NCI-H128 (cell line): ENCODE results near the gene CLEC9A.
"Not testable (repeated sequence)": the region's sequence is repeated elsewhere in the genome, so short reads cannot be mapped to it uniquely, and the experiment has no call there.

ENCODE experiments used
- DNase-seq: peaks from one replicate; lab custom pipeline; 2025; ENCODE audit not compliant: unreplicated experiment; lab: John Stamatoyannopoulos, UW

Gene CLEC9A

DNA sequence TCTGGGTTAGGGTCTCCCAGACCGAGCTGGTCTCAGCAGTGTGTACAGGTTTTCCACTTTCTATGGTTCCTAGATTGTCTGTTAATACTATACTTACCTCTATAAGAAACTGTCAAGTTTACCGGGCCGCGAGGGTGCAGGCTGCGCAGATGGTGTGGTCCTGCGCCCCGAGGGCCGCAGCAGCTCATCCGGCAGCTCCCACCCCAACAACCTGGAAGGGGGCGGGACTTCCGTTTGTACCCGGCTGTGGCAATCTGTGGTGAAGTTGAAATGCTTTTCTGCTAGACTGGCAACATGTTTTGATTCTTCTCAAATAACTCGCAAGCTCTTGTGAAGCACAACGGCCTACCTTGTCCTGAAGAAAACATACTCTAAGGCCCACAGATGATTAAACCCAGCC, at the start of gene CLEC9A:
Gene CLEC9A (plus strand): TSS at position 237 of the 400 bp plus-strand sequence. CDS start 22,006 bp downstream, outside the sequence.
- no peak for DNase-seq

DNA sequence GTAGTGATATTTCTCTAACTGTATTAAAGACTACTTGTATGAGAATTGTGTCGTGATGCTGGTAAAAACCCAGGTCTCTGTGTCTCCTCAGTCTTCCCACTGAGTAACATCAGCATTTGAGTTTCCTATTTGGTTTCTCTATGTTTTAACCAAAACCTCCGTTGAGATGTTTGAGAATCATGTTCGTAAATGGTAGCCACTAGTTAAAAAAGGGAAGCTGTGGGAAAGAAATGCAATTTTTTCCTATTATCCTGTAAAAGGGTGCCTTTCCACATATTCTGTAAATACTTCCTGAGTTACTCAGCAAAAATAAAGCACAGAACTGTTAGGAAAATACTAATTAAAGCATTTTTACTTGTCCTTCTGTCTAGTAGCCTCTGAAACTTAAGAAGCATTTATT, 38.6 kb upstream of the CLEC9A start:
- no peak for DNase-seq

DNA sequence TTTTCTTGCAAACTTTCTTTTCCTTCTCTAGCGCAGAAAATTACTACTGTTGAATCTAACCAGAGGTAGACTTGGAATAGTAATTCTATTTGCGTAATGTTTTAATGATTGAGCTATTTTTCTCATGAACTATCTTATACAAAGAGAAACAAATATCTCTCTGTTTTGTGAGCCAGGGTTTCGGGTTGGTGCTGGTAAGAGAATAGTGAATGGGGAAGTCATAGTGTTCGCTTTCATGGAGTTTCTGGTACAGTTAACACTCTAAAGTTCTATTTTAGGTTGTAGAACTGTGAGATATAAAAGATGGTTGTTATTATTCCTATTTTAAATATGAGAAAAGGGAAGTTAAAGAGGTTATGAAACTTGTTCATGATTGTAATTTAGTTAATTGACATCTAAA, 38.2 kb upstream of the CLEC9A start:
- no peak for DNase-seq

DNA sequence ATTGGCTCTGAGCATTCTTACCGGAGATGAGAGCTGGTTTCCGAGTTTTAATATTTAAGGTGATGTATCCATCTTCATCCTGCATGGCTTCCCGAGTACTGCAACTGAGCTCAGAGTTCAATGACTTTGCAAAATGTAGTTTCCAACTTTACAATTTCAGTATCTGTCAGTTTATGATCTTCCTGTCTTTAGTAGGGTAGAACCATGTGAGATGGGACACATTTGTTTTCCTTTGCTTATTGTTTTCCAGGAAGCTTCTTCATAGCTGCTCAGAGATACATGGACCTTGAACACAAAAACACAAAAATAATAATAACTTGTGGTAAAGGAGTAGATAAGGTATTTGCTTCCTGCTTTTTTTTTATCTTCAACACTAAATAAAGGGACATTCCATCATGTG, 31.5 kb upstream of the CLEC9A start, which contains the start of gene CLEC1B:
Gene CLEC1B (minus strand): TSS at position 106 of the 400 bp plus-strand sequence. CDS start 21 bp downstream, at position 85.
- no peak for DNase-seq

GRCh38 chr12:10001171-10001776, 29.2 kb upstream of the CLEC9A start:
- no peak for DNase-seq

- no peak for DNase-seq
Observed at GRCh38 chr12:10012630-10013330, 17.7 kb upstream of the CLEC9A start.

GRCh38 chr12:10015450-10015849, 15.0 kb upstream of the CLEC9A start:
- DNase-seq, result no peak

GRCh38 chr12:10016881-10017280, 13.6 kb upstream of the CLEC9A start:
- DNase-seq, result no peak

- no peak for DNase-seq
Observed at GRCh38 chr12:10018386-10018785, 12.1 kb upstream of the CLEC9A start.

DNA sequence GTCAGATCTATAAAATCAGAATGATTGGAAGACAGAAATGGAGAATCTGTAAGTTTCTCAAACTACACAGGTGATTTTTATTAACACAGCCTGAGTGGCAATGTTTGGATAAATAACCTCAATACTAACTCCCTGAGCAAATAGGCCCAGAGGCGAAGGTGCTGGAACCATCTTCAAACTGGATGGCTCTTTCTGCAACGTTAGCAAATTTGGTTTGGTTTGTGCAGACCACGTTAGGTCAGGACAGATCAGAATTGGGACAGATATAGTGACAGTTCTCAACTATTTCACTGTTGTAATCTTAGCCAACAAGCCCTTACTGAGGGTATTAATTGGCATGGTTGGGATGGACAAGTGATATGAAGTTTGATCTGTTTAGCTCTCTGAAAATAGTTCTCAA, 9.1 kb upstream of the CLEC9A start:
- no peak for DNase-seq

GRCh38 chr12:10025236-10025635, 5.2 kb upstream of the CLEC9A start:
- DNase-seq, result no peak

- not testable (repeated sequence) for DNase-seq
Observed at GRCh38 chr12:10026666-10027065, 3.8 kb upstream of the CLEC9A start.

DNA sequence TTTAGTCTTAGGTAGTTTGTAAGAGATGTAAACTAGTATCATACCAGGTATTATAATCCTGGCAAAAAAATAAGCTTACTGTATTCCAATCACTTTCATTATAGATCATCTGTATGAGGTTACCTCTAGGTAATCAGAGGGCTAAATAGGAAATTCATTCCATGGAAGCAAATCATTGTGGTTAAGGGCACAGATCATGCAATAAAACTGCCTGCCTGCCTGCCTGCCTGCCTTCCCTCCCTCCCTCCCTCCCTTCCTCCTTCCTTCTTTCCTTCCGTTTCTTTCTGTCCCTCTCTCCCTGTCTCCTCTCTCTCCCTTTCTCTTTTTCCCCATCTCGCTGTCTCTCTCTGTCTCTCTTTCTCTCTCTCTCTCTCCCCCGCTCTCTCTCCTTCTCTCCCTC, 3.2 kb upstream of the CLEC9A start:
- DNase-seq, result no peak

DNA sequence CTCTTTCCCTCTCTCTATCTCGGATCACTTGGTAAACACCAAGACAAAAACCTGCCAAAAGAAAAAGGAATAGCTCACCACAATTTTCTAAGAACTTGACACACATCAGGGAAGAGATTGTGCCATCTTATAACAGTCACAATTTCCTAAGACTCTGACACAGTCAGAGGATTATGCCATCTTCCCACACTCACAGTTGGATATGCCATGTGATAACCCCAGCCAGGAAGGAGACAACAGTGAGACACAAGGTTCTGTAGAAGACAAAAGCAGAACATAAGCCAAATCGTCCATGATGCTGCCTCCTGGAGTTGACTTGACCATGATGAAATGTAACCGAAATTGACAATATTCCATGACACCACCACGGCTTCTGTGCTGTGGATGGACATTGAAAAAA, 2.8 kb upstream of the CLEC9A start:
- DNase-seq, result no peak

- DNase-seq, result no peak
Observed at GRCh38 chr12:10031321-10031720, 839 bp downstream of the CLEC9A start.

- DNase-seq, result no peak
Observed at GRCh38 chr12:10031771-10032175, 1.3 kb downstream of the CLEC9A start.

DNA sequence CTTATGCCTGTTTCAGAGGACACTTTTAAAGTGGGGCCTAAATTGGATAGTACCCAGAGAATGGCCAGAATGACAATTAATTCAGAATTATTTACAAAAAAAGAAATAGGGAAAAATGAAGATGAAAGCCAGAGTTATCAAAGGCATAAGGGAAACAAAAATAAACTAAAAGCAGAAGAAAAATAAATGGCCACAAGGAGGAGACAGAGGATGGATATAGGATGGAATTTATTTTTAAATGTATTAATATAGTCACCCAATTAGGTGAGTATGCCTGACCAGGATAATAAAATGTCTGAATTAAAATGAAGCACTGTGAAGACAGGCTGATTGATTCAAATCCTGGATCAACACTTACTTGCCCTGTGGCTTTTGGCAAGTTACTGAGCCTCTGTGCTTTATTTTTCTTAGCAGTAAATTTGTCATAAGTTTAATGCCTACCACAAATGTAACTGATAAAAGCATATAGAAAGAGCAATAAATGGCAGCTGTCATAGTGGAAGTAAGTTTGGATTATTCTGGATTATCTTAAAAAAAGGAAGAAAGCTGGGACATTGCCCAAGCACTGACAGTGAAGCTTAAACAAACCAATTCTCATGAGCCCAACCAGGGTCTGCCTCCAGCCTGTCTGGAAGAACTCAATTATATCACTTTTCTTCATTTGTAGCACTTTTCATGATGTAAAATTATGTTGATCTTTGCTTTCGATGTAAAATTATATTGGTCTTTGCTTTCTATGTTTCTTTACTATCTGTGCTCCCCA, 3.5 kb downstream of the CLEC9A start:
- DNase-seq, result no peak

GRCh38 chr12:10042167-10042566, 11.7 kb downstream of the CLEC9A start:
- no peak for DNase-seq

- DNase-seq, result no peak
Observed at GRCh38 chr12:10048526-10048925, 18.0 kb downstream of the CLEC9A start.

- DNase-seq, result no peak
Observed at GRCh38 chr12:10052193-10052913, 21.9 kb downstream of the CLEC9A start.

GRCh38 chr12:10058387-10058786, 27.9 kb downstream of the CLEC9A start:
- DNase-seq, result no peak
